ENCODE data around the gene KCNK3.

KCNK3 gene

GRCh38 chr2:26769089-26769761 lies 76.7 kb downstream of the KCNK3 start:
- H3K9ac ChIP-seq (ENCODE audit: low read depth, low read length) = no peak overlapping the region
- no peaks in the 10 kb centered on the region for H3K36me3 ChIP-seq (ENCODE audit: insufficient read depth, low read depth, low read length)
- H3K27me3 ChIP-seq (ENCODE audit: insufficient read depth, low read length) = peaks cover 10% of the 10 kb centered on the region; the same call in 1 of the 2 replicates
- no peaks in the 10 kb centered on the region for H3K4me1 ChIP-seq (ENCODE audit: insufficient read depth, low read length)
- H3K4me3 ChIP-seq (ENCODE audit: low read length) = no peak overlapping the region
- no peak overlapping the region for H3K27ac ChIP-seq (ENCODE audit: low read length)
- H3K9me3 ChIP-seq (ENCODE audit: insufficient read depth, low read depth, low read length) = no peaks in the 10 kb centered on the region

DNA sequence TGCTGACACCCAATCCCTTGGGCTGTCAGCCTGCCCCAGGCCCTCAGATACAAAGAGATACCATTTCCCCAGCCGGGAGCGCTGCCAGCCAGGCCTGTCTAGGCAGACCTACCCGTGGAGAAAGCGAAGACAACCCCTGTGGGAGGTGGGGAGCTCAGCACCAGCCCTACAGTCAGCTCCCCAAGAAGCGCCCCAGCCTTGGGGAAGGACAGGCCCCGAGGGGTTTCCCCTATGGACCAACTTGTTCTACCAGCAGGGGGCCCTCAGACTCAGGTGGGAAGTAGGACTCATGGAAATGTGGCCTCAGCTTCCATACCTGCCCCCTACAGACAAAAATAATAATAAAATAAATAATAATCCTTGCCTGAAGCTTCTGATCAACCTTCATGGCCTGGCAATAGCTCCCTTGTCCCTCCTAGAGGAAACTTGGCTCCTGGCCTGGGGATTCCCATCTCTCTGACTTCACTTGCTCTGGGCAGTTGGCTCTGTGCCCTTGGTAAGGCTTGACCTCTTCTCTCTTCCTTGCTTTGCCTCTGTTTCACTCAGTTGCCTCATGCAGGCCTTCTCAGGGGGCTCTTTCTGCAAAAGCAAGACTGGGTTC lies 78.6 kb downstream of the KCNK3 start:
- no peaks in the 10 kb centered on the region for H3K27me3 ChIP-seq (ENCODE audit: insufficient read depth, low read length)
- H3K9me3 ChIP-seq (ENCODE audit: insufficient read depth, low read depth, low read length) = no peaks in the 10 kb centered on the region
- no peak overlapping the region for H3K4me3 ChIP-seq (ENCODE audit: low read length)
- no peaks in the 10 kb centered on the region for H3K4me1 ChIP-seq (ENCODE audit: insufficient read depth, low read length)
- no peak overlapping the region for H3K27ac ChIP-seq (ENCODE audit: low read length)
- no peak overlapping the region for H3K9ac ChIP-seq (ENCODE audit: low read depth, low read length)
- peaks cover 8% of the 10 kb centered on the region; the same call in 1 of the 2 replicates for H3K36me3 ChIP-seq (ENCODE audit: insufficient read depth, low read depth, low read length)

DNA sequence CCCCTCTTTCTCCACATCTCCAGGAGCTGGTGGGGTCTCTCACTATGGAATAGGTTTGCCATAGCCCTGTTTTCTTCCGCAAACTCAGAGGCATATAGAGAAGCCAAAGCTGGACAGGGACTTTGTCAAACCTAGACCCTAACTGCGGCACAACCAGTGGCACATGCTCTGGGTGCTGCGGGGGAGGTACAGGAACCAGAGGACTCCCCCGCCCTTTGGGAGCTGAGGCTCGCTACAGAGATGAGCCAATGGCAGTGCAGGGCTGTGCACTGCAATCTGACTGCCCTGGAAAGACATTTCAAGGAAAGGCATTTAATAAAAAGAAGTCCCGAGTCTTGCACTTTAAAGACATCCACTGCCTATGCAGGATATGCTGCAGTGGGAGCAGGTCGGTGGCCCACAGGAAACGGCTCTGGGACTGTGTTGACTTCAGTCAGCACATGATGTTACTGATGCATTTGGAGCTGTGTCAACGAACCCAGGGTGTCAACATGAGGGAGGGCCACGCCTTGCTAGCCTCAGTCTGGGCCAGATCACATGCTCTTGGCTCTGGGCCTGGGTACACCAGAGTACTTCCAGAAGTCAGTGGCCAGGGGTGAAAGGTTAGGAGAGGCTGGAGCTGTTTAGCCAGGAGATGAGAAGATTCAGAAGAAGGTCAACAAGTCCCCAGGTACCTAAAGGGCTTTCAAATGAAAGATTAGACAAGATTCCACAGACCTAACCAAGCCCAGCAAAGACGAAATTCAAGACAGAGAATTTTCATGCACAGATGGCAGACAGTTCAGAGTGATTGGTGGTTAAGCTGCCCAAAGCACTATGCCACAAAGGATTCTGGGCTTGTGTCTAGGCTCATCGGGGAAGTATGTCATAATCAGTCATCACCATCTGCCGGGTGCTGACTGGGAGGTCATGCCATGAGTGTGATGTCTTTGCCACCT lies 79.8 kb downstream of the KCNK3 start:
- Histone ChIP-seq H3K9me3 (ENCODE audit: insufficient read depth, low read depth, low read length) (no peaks in the 10 kb centered on the region), H3K4me3 (ENCODE audit: low read length) (no peak overlapping the region), H3K27me3 (ENCODE audit: insufficient read depth, low read length) (no peaks in the 10 kb centered on the region), H3K9ac (ENCODE audit: low read depth, low read length) (no peak overlapping the region), H3K27ac (ENCODE audit: low read length) (no peak overlapping the region), H3K36me3 (ENCODE audit: insufficient read depth, low read depth, low read length) (peaks cover 8% of the 10 kb centered on the region; the same call in 1 of the 2 replicates), H3K4me1 (ENCODE audit: insufficient read depth, low read length) (no peaks in the 10 kb centered on the region)

DNA sequence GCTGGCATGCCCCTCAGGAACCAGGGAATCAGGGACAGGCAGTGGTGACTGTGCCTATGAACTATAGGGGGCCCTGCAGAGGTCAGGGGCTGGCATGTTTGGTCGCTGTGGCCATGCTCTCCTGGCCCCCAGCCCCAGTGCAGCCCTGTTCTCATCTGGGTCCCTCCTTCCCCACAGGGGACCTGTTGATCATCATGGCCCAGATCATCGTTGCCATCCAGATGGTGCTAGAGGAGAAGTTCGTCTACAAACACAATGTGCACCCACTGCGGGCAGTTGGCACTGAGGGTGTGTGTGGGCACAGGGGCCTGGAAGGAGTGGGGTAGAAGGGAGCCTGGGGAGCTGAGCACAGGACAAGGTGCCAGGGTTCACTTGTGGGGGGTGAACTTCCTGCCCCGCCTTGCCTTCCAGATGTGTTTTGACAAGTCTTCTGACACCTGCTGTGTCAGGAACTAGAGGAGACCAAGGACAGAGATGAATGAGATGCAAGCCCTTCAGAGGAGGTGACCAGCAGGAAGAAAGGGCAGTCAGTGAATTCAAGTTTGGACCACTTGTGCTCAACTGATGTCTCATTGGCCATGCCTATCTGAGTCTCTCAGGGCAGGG lies 83.8 kb downstream of the KCNK3 start:
- no peak overlapping the region for H3K27ac ChIP-seq (ENCODE audit: low read length)

GRCh38 chr2:26778098-26778497 lies 85.6 kb downstream of the KCNK3 start:
- H3K27me3 ChIP-seq (ENCODE audit: insufficient read depth, low read length) = no peaks in the 10 kb centered on the region
- peaks cover 24% of the 10 kb centered on the region; the same call in 1 of the 2 replicates for H3K36me3 ChIP-seq (ENCODE audit: insufficient read depth, low read depth, low read length)
- H3K4me3 ChIP-seq (ENCODE audit: low read length) = no peak overlapping the region
- H3K9me3 ChIP-seq (ENCODE audit: insufficient read depth, low read depth, low read length) = no peaks in the 10 kb centered on the region
- H3K27ac ChIP-seq (ENCODE audit: low read length) = no peak overlapping the region
- no peaks in the 10 kb centered on the region for H3K4me1 ChIP-seq (ENCODE audit: insufficient read depth, low read length)
- H3K9ac ChIP-seq (ENCODE audit: low read depth, low read length) = no peak overlapping the region

More for the DNA sequence above, 83.8 kb downstream of the KCNK3 start:
- Histone ChIP-seq H3K9me3 (ENCODE audit: insufficient read depth, low read depth, low read length) (no peaks in the 10 kb centered on the region), H3K9ac (ENCODE audit: low read depth, low read length) (no peak overlapping the region), H3K4me1 (ENCODE audit: insufficient read depth, low read length) (no peaks in the 10 kb centered on the region), H3K27me3 (ENCODE audit: insufficient read depth, low read length) (no peaks in the 10 kb centered on the region), H3K4me3 (ENCODE audit: low read length) (no peak overlapping the region), H3K36me3 (ENCODE audit: insufficient read depth, low read depth, low read length) (peaks cover 24% of the 10 kb centered on the region; the same call in 1 of the 2 replicates)

GRCh38 chr2:26778507-26778906 lies 86.0 kb downstream of the KCNK3 start:
- Histone ChIP-seq H3K9me3 (ENCODE audit: insufficient read depth, low read depth, low read length) (no peaks in the 10 kb centered on the region), H3K27ac (ENCODE audit: low read length) (no peak overlapping the region), H3K36me3 (ENCODE audit: insufficient read depth, low read depth, low read length) (peaks cover 24% of the 10 kb centered on the region; the same call in 1 of the 2 replicates), H3K9ac (ENCODE audit: low read depth, low read length) (no peak overlapping the region), H3K4me1 (ENCODE audit: insufficient read depth, low read length) (no peaks in the 10 kb centered on the region), H3K4me3 (ENCODE audit: low read length) (no peak overlapping the region), H3K27me3 (ENCODE audit: insufficient read depth, low read length) (no peaks in the 10 kb centered on the region)

DNA sequence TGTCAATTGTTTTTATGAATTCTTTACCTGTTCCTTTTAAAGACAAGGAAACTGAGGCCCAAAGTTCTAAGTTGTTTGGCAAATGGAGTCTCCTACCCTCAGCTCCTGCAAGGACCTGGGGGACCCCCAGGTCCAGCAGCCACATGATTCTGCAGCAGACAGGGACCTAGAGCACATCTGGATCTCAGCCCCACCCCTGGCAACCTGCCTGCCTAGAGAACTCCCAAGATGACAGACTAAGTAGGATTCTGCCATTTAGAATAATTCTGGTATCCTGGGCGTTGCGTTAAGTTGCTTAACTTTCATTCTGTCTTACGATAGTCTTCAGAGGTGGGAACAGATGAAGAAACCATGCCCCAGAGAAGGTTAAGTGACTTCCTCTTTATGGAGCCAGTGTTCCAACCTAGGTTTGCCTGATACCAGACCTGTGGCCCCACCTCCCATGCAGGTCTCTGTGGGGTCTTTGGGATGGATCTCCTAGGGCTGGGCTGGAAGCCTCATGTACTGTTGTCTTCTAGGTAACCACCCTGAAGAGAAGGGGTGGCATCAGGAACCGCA lies 87.8 kb downstream of the KCNK3 start:
- Histone ChIP-seq H3K4me3 (ENCODE audit: low read length) (no peak overlapping the region), H3K36me3 (ENCODE audit: insufficient read depth, low read depth, low read length) (peaks cover 20% of the 10 kb centered on the region; the same call in 1 of the 2 replicates), H3K9ac (ENCODE audit: low read depth, low read length) (no peak overlapping the region), H3K9me3 (ENCODE audit: insufficient read depth, low read depth, low read length) (no peaks in the 10 kb centered on the region), H3K27ac (ENCODE audit: low read length) (no peak overlapping the region), H3K27me3 (ENCODE audit: insufficient read depth, low read length) (no peaks in the 10 kb centered on the region; the same call in 1 of the 2 replicates), H3K4me1 (ENCODE audit: insufficient read depth, low read length) (no peaks in the 10 kb centered on the region)

Data from iPS-20b (cell line).